NCI-H2107 (cell line): Measurements from ENCODE around the gene C10orf143.
A peak's percentile ranks its signal among the peaks of the same experiment; 100 is the strongest.
"Not testable (repeated sequence)": the region's sequence is repeated elsewhere in the genome, so short reads cannot be mapped to it uniquely, and the experiment has no call there.

Experiments
- DNase-seq: peaks from one replicate; lab custom pipeline; 2025; lab: John Stamatoyannopoulos, UW

The C10orf143 gene

DNA sequence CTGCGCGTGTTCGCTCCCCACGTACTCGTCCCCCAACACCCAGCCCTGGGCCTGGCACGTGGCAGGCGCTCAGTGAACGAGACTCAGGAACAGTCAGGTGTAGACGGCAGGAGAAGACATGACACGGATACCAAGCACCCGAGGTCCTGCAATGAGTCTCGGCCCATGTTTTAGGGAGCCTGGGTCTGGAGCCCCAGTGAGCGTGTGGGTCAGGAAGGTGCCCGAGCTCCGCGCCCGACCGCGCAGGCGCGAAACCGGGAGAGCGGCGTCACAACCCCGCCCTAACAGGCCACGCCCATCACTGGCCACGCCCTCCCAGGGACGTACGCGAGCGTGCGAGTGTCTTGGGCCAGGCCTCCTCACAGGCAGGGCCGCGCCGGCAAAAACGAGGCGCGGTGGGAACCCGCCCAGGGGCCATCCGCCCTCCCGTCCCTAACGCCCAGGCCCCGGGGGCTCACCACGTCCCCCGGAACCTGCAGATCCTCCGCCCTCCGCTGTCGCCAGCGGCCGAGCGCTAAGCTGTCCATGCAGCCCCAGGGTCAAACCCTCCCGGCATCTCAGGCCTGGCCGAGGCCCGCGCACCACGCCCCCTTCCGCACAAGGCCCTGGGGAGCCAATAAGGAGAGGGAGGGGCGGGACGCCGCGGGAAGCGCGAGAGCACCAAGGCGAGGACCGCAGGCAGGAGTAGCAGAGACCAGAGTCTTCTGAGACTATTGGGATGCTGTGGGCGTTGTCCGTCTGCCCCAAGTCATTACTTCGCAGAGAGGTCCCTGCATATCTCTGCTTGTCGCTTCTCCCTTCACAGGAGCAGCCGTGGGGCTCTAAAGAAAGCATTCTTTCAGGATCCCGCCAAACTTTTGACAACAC lies at the start of gene C10orf143:
Gene C10orf143 (minus strand): TSS at position 585 of the 867 bp plus-strand sequence. CDS start 58 bp downstream, at position 527.
- DNase-seq, result peak; percentile 85

DNA sequence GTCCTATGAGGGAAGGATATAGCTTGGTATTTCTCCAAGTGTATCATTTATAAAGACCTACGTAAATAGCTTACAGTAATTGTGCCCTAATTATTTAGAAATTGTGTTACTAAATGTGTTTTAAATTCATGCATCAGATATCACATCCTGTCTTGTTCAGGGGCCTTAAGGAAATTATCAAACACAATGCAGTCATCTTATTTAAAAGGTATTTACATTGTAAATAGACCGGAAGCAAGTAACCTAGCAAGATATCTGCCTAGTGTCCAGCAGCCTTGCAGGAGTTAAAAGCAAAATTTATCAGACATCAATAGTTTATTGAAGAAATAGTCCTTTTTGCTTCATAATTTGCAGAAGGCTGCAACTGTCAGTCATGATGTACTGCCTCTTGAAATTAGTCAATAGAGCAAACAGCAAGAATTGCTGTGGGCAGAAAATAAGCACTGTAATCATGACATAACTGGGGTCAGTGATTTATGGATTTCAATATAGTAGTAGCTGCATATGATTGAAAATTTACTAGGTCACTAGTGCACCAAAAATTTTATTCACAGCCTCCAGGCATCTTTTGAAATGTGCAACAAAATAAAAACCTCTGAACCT lies 48.7 kb upstream of the C10orf143 start:
- no peak for DNase-seq

DNA sequence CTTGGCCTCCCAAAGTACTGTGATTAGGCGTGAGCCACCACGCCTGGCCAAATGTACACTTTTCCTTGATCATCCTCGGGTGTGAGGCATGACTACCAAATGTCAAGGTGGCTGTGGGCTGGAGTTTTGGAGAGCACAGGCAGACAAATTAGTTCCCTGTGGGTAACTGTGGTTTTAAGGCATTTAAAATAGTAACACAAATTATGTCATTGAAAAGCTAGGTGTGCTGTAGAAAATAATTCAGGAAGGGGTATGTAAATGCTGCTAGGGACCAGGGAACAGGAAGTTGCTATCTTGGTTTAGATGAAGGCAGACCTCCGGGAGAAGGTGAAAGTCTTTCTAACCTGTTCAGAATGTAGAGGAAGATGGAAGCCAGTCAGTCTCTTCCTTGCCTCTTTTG lies 35.4 kb upstream of the C10orf143 start:
- DNase-seq, result no peak

DNA sequence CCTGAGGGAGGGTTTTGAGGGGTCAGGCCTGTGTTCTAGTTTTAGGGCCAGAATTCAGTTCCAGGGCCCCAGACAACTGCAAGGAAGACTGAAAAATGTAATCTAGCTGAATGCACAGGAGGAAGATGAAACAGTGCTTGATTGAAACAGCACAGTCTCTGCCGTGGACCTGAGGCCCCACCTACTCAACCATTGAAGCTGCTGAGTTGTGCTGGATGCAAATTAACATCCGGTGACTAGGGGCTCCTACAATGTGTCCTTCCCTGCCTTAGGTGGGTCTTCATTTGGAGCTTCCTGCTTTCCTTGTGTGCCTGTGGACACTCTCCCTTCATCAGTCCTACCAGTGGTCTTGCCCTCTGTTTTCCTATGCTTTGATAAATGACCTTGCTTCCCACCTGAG lies 31.2 kb upstream of the C10orf143 start:
- DNase-seq, result no peak

DNA sequence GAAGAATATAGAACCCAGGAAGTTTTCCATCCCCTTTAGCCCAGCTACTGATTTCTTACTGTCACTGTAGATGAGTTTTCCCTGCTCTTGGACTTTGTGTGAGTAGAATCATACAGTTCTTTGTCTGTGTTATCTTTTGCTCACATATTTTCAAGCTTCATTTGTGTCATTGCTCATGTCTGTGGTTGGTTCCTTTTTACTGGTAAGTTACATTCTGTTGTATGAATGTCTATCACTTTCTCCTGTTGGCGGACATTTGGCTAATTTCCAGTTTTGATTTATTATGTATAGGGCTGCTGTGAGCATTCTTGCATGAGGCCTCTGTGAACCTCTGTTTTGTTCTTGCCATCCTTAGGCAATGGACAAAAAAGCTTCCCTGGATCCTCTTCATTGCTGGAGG lies 30.8 kb upstream of the C10orf143 start:
- no peak for DNase-seq

DNA sequence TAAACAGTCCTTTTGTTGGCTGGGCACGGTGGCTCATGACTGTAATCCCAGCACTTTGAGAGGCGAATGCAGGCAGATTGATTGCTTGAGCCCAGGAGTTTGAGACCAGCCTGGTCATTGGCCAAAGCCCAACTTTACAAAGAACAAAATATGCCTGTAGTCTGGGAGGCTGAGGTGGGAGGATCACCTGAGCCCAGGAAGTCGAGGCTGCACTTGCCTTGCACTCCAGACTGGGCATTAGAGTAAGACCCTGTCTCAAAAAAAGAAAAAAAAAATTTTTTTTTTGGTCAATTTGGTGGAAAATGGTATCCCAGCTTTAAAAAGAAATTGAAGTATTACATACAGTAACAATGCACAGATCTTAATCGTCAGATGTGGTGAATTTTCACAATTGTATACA lies 30.4 kb upstream of the C10orf143 start:
- no peak for DNase-seq

DNA sequence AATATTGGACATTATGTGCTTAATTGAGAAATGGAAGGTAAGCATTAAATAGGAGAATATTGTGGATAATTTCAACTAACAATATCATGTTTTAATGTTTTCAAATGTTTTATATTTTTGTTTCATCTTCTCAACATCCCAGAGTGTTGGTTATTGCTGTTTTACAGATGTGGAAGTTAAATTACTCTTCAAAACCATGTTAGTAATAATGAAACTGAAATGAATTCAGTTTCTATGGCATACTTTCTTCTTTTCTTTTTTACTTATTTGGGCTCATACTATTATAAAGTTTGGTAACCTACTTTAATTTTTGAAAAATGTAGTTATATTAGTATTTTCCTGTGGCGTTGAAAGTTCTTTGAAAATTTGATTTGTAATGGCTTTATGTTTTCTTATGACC lies 29.8 kb upstream of the C10orf143 start:
- no peak for DNase-seq

DNA sequence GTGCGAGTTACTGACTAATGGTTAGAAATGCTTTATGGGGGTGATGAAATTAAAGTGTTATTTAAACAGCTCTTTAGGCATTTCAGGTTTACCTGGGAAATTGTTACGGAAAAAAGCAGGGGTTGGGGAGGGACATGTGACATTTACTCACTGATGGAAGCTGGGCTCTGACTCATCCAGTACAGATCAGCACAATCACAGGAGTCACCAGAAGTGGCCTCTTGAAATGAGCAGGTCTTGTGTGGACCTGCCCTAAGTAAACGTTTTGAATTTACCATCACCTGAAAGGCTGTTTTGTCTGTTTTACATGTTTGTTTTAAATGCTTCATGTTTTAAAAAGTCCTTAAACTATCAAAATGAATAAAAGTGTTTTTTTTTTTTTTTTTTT lies 27.8 kb upstream of the C10orf143 start:
- peak; percentile 38 for DNase-seq

DNA sequence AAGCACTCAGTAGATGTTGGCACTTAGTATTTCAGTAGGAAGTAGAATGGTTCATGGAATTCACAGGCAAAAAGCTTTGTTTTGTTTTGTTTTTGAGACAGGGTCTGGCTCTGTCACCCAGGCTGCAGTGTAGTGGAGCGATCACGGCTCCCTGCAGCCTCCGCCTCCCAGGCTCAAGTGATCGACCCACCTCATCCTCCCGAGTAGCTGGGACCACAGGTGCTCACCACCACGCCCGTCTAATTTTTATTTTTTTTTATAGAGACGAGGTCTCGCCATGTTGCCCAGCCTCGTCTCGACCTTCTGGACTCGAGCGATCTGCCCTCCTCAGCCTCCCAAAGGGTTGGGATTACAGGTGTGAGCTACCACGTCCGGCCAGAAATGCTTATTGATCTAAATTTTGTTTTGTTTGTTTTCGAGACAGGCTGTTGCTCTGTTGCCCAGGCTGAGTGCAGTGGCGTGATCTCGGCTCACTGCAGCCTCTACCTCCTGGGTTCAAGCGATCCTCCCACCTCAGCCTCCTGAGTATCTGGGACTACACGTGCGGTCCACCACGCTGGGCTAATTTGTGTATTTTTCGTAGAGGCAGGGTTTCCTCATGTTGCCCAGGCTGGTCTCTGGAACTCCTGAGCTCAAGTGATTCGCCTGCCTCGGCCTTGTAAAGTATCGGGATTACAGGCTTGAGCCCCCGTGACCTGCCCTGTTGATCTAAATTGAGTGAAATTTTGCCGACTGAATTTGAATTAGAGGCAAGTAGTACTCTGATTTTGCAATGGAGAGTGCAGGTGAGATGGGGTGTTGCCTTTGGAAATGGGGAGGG lies 27.2 kb upstream of the C10orf143 start:
- DNase-seq, result no peak

DNA sequence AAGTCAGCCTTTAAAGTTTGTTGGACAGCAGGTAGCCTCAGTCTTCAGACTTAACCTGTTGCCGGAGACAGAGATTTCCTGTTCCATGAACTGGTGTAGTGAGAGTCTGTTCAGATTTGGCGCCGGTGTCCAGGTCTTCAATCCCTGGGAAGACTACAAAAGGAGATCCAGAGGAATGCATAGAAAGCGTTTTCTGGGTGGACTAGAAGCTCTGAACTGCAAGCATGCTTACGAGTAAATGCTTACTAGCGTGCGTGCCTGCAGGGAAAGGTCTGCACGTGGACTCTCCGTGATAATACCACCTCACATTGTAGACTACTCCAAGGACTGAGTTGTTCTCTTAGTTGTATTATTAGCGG lies 26.4 kb upstream of the C10orf143 start:
- no peak for DNase-seq

DNA sequence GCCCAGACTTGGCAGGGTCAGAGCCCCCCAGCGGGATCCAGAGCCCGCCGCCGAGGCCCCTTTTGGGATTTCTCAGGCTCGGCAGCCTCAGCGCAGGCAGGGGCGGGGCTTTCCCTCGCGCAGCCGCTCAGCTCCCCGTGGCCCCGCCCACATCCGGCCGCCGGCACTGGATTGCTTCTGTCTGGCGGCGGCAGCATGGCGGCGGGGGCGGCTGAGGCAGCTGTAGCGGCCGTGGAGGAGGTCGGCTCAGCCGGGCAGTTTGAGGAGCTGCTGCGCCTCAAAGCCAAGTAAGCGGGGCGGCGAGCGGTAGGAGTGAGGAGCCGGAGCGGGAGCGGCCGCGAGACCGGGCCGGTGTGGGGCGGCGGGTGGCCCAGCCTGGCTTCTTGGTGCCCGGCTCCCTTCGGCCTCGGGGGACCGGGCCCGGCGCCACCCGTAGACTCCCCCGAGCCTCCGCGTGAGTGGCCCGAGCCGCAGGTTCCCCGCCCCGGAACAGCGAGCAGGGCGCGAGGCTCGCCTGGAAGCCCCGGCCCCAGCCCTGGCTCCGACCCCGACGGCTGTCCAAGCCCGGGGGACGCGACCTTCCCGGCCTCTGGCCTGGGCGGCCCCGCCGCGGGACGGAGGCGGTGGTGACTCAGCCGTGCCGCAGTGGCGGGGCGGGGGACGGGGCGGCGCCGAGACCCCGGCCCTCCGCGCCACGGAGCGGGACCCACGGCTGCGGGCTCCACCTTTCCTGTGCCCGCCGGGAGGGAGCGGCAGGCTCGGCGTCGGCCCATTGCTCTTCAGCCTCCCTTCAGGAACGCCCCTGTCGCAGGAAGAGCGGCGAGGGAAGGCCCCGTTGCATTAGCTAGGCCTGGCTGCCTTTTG lies 25.8 kb upstream of the C10orf143 start, which contains the start of gene GLRX3:
Gene GLRX3 (plus strand): TSS at position 166 of the 864 bp plus-strand sequence. CDS start 30 bp downstream, at position 196.
- DNase-seq, result peak; percentile 28

DNA sequence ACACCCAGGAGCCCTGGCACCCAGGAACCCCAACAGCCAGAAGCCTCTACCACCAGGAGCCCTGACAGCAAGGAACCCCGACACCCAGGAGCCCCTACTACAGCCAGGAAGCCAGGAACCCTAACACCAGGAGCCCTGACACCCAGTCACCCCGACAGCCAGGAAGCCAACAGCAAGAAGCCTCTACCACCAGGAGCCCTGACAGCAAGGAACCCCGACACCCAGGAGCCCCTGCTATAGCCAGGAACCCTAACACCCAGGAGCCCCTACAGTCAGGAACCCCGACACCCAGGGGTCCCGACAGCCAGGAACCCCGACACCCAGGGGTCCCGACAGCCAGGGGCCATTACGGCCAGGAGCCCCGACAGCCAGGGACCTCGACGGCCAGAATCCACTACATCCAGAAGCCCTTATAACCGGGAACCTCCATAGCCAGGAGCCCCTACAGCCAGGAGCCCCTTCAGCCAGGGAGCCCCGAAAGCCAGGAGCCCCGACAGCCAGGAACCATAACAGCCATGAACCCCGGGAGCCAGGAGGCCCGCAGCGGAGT lies 25.1 kb upstream of the C10orf143 start:
- DNase-seq, result no peak

DNA sequence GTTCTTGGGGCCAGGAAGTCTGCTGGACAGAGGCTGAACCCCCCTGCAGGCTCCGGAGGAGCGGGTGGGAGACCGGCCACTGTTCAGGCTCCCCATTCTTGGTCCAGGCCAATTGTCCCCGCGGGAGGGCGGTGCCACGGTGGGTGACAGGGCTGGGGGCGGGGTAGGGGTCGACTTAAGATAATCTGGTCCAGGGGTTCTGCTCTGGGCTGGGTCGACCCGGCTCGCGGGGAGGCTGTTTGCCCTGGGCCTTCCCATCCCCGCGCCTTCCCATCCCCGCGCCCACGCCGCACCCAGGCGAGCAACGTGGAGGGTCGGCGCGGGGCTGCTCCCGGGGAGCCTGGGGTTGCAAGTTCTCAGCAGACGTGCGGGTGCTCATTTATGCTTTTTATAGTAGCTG lies 18.3 kb upstream of the C10orf143 start:
- no peak for DNase-seq

DNA sequence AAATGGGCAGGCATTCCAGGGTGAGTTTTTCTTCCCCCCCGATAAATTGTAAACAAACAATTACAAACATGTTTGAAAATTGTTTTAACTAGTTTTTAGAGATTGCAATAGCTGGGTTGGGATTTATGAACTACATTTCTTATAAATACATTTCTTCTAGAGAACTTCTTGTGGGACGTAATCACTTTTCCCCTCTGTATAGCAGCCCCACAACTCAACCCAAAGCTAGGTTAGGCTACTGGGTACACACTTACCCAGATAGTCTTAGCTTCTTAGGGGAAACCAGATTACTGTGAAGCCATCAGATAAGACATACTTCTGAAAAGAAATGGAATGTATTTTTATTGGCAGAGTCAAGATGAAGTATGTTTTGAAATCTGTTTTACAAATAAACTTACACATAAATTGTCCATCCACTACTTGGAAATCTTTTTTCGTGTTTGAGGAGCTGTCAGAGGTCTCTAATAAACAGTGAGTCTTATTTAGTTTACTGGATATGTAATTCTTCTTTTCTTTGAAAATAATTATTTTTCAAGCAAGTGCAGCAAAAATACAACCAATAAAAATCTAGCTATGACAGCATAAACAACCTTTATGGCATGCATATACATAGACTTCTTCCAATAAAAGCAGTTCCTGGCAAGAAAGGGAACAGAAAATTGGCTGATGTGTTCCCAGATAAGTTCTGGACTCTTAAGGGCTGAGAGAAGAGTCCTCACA lies 17.6 kb upstream of the C10orf143 start:
- no peak for DNase-seq

DNA sequence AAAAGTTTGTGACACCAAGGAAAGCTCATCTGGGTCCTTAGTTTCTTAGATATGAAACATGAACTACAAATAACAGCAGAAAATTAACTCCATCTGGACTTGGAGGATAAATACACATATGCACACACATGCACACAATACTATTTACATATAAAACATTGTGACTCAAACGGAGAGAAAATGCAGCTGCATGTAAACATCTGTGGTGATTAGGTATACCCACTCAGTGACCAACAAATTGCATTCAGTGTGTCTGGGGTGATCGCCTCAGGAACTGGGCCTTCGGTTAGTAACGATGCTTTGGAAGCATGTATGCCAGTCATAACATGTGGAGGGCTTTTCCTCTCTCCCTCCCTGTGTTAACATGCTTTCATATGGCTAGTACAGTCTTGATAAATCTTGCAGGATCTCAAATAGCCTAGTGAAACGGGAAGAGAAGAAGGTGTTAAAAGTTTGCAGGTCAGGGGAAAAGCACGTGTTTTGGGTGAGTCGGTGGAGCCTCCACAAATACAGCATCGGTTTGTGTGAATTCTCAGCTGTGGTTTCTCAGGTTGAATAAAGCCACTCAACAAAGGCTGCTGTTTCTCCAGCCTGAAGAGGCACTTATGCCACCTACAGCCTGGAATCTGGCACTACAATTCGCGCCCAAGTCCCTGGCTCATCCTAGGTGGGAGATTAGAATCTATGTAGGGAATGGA lies 16.9 kb upstream of the C10orf143 start:
- DNase-seq, result no peak

DNA sequence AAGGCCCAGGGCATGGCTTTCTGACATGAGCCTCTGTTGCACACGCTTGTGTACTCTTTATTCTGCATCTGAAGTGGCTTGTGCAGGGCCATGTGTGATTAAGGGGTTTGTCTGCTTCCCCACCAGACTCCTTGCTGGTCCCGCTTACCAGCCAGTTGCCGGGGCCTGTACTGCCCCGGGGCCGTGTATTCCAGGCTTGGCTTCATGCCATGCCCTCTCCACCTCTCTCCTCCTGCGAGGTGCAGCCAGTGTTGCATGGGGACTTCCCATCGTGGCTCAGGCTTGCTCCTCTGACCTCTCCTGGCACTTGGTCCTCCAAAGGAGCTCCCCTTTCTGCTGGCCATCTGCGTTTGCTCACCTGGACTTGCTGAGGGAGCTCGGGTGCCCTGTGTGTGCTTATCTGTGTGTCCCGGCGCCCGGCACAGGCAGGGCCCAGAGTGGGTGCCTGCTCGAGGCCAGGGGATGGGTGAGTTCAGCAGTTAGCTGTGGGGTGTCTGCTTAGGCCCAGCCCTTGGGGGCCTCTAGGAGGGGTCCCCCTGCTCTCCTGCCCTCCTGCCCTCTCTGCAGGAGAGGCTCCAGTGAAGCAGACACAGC lies 11.0 kb upstream of the C10orf143 start:
- no peak for DNase-seq

DNA sequence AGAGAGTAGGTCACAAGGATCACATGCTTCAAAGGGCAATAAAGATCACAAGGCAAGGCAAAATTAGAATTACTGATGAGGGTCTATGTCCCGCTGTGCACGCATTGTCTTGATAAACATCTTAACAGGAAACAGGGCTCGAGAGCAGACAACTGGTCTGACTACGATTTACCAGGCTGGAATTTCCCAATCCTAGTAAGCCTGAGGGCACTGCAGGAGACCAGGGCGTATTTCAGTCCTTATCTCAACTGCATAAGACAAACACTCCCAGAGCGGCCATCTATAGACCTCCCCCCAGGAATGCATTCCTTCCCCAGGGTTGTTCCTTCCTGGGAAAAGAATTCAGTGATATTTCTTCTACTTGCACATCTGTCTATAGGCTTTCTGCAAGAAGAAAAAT lies 6.9 kb upstream of the C10orf143 start:
- DNase-seq, result not testable (repeated sequence)

DNA sequence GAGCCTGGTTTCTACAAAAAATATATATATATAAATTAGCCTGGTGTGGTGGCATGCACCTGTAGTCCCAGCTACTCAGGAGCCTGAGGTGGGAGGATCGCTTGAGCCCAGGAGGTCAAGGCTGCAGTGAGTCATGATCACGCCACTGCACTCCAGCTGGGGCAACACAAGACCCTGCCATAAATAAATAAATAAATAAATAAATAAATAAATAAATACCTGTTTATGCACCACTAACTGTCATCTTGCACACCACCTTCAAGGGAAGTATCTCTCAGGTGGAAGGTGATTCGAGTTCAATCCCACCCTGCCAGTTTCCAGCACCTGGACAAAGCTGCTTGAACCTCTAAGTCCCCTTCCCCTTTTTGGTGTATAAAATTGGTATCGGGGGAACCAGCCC lies 6.3 kb upstream of the C10orf143 start:
- DNase-seq, result not testable (repeated sequence)

DNA sequence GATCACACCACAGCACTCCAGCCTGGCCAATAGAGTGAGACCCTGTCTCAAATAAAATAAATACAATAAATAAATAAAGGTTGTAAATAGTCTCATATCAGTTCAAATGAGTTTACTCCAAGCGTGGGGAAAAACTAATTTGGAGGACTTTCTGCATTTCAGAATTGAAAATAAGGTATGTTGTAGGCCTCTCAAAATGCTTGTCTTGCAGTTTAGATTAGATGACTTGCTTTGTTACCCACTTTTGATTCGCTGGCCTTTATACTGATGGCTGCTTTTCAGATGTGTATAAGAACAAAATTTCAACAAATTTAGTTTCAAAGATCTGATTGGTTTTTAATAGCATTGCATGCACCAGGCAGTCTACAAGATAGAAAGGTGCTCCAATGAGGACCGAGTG lies 2.2 kb upstream of the C10orf143 start:
- no peak for DNase-seq

DNA sequence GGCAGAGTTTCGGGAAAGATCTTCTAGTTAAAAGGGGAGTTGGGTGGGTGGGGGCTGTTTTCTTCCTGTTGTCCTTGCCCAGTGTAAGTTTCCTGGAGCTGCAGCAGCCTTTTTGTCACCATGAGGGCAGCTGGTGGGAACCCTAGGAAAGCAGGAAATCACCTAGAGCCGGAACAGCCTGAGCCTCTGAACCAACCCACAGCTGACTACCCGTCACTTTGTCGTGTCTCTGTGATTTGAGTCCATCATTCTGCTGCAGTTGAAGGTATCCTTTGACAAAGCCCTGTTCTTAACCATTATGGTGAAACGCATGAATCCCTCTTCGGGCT lies 1.2 kb upstream of the C10orf143 start:
- DNase-seq, result no peak
